ENCODE results near the gene LCP2.

LCP2 gene

GRCh38 chr5:170294556-170294955 lies 3.0 kb downstream of the LCP2 start:
- no peak for DNase-seq

- DNase-seq = no peak
Observed at GRCh38 chr5:170294057-170294456, 3.5 kb downstream of the LCP2 start.

- DNase-seq = no peak
Observed at GRCh38 chr5:170293273-170293672, 4.3 kb downstream of the LCP2 start.

GRCh38 chr5:170292179-170293104 lies 5.1 kb downstream of the LCP2 start:
- no peak for DNase-seq

GRCh38 chr5:170290498-170290897 lies 7.1 kb downstream of the LCP2 start:
- no peak for DNase-seq

GRCh38 chr5:170289764-170290163 lies 7.8 kb downstream of the LCP2 start:
- no peak for DNase-seq

GRCh38 chr5:170289121-170289520 lies 8.5 kb downstream of the LCP2 start:
- DNase-seq = no peak

GRCh38 chr5:170288551-170288950 lies 9.0 kb downstream of the LCP2 start:
- DNase-seq = no peak

GRCh38 chr5:170288151-170288550 lies 9.4 kb downstream of the LCP2 start:
- DNase-seq = no peak

- no peak for DNase-seq
Observed at GRCh38 chr5:170287532-170287931, 10.0 kb downstream of the LCP2 start.

GRCh38 chr5:170286386-170286925 lies 11.1 kb downstream of the LCP2 start:
- no peak for DNase-seq

GRCh38 chr5:170285181-170285580 lies 12.4 kb downstream of the LCP2 start:
- DNase-seq = no peak

- DNase-seq = no peak
Observed at GRCh38 chr5:170284231-170284630, 13.3 kb downstream of the LCP2 start.

- DNase-seq = no peak
Observed at GRCh38 chr5:170283296-170283695, 14.3 kb downstream of the LCP2 start.

GRCh38 chr5:170280011-170280493 lies 17.5 kb downstream of the LCP2 start:
- no peak for DNase-seq

GRCh38 chr5:170279459-170279817 lies 18.1 kb downstream of the LCP2 start:
- no peak for DNase-seq

- no peak for DNase-seq
Observed at GRCh38 chr5:170278611-170279458, 18.7 kb downstream of the LCP2 start.

GRCh38 chr5:170277867-170278281 lies 19.7 kb downstream of the LCP2 start:
- no peak for DNase-seq

- DNase-seq = no peak
Observed at GRCh38 chr5:170276140-170276539, 21.4 kb downstream of the LCP2 start.

GRCh38 chr5:170275376-170275994 lies 22.1 kb downstream of the LCP2 start:
- DNase-seq = no peak

GRCh38 chr5:170273968-170274710 lies 23.4 kb downstream of the LCP2 start:
- peak; percentile 63 for DNase-seq

Data from NCI-H1105 (cell line).